Activated T-helper 2 cell treated with anti-CD3 and anti-CD28 coated beads, Interferon-gamma antibody, Interleukin-2, Interleukin-4, amounts not matched to agents 10 μg/mL and 5 μg/mL and 100 μg/mL, durations not matched to agents 14 hours and 24 hours and 36 hours (primary cell): ENCODE results near the gene TMEM45A. TPM values are rescaled to one million over a fixed set of nuclear protein-coding genes. Genes with fewer than 3 reads are reported as not detected.

Experiments used
- total RNA-seq: library from RNA; stranded (reverse); gene quantifications from 2 replicates; pipeline ENCODE4 v1.2.3, GENCODE V29; 2022

Gene TMEM45A
- total RNA-seq, 1 donor from 2014 or later = 0.96 TPM

Other genes with a start within 250 kb of the TMEM45A start
- gene TBC1D23, start 231.6 kb upstream of the TMEM45A start, total RNA-seq = 18.6 and 18.7 TPM in 2 replicates
- gene NIT2, start 157.9 kb upstream of the TMEM45A start, total RNA-seq = 73.0 and 73.7 TPM in 2 replicates
- gene TOMM70, start 91.5 kb upstream of the TMEM45A start, total RNA-seq = 52.8 and 54.4 TPM in 2 replicates
- 2.0 and 2.8 TPM in 2 replicates for gene LNP1, start 91.1 kb upstream of the TMEM45A start, total RNA-seq
- gene ADGRG7, start 117.0 kb downstream of the TMEM45A start, total RNA-seq = not detected in 2 replicates
- 79.3 and 81.2 TPM in 2 replicates for gene TFG, start 216.9 kb downstream of the TMEM45A start, total RNA-seq